ENCODE results near the gene VPS35L.
"Not testable (repeated sequence)": the region's sequence is repeated elsewhere in the genome, so short reads cannot be mapped to it uniquely, and the experiment has no call there.

The VPS35L gene

DNA sequence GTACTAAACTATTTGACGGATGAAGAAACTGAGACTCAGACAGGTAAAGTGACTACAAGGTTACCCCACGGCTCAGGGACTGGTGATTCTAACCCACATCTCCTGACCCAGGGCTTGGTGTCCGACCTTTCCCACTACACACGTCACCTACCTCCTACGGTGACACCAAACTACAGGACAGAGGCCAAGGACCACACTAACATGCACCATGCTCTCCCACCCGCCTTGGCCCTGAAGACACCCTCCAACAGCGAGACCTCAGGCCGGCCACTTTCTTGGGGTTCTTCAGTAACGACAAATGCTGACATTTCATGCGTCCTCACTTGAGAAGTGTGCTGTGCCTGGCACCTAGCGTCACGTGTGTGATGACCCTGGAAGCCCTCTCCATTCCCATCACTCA, 156.1 kb downstream of the VPS35L start:
- no peak overlapping the region for H3K4me3 ChIP-seq (ENCODE audit: low read depth, low read length)
- DNase-seq = no peak
- no peaks in the 10 kb centered on the region for H3K27me3 ChIP-seq (replicated peaks)
- in situ Hi-C loops (cut with HindIII; ENCODE audit: low pct_ligation_motif_present, low sequenced_read_pairs) = no loop called here
- H3K27ac ChIP-seq = no peak overlapping the region
- TF ChIP-seq, protein P1, sequence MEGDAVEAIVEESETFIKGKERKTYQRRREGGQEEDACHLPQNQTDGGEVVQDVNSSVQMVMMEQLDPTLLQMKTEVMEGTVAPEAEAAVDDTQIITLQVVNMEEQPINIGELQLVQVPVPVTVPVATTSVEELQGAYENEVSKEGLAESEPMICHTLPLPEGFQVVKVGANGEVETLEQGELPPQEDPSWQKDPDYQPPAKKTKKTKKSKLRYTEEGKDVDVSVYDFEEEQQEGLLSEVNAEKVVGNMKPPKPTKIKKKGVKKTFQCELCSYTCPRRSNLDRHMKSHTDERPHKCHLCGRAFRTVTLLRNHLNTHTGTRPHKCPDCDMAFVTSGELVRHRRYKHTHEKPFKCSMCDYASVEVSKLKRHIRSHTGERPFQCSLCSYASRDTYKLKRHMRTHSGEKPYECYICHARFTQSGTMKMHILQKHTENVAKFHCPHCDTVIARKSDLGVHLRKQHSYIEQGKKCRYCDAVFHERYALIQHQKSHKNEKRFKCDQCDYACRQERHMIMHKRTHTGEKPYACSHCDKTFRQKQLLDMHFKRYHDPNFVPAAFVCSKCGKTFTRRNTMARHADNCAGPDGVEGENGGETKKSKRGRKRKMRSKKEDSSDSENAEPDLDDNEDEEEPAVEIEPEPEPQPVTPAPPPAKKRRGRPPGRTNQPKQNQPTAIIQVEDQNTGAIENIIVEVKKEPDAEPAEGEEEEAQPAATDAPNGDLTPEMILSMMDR (IDR thresholded peaks at IDR 0.05; ENCODE audit: low read depth, low read length, missing control alignments) = no peak
- peaks cover 31% of the 10 kb centered on the region for H3K36me3 ChIP-seq (replicated peaks)

DNA sequence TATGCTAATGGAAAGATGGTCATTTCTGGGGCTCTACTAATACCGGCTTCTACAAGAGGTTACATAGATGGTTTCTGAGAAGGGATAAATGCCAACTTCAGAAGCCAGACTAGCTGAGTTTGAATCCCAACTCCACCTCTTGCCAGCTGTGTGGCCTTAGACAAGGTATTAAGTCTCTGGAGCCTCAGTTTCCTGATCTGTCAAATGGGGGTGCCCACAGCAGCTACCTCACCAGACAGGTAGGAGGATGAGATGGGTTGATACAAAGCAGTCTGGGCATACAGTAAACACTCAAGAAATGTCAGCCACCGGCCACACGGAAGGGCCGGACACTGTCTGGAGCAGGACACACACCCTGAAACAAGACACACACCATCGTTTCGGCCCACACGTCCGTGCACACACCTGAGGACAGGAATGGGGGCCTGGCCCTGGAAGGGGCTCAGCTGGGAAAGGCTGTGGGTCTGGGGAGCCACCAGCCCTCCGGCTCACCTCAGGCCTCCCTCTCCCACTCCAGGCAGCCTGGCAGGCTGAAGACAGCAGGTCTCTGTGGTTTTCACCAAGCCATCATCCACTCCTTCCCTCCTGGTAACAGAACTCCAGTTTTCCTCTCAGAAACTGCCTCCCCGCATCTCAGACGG, 157.0 kb downstream of the VPS35L start:
- H3K36me3 ChIP-seq (replicated peaks) = peaks cover 25% of the 10 kb centered on the region

DNA sequence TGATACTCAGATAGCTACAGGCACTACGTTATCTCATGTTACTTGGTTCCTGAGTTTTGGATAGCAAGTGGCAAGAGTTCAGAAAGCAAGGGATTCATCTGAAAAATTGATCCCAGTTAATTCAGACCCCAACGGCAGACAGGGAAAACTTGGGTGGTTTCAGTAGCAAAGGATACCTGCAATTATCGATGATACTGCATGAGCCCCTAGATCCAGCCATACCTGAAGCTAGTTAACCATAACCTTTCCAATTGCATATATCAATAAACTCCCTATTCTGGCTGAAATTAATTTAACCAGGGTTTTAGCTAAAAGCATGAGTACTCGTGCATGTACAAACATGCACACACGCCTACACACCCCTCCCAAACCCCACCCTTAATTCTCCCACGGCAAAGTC, 158.2 kb downstream of the VPS35L start:
- TF ChIP-seq, protein P1 (IDR thresholded peaks at IDR 0.05; ENCODE audit: low read depth, low read length, missing control alignments) = no peak
- in situ Hi-C loops (cut with HindIII; ENCODE audit: low pct_ligation_motif_present, low sequenced_read_pairs) = no loop called here

More for the DNA sequence above, 157.0 kb downstream of the VPS35L start:
- Histone ChIP-seq H3K27ac (no peak overlapping the region), H3K27me3 (replicated peaks) (no peaks in the 10 kb centered on the region), H3K4me3 (ENCODE audit: low read depth, low read length) (no peak overlapping the region)
- TF ChIP-seq, protein P1 (IDR thresholded peaks at IDR 0.05; ENCODE audit: low read depth, low read length, missing control alignments) = no peak
- no peak for DNase-seq
- in situ Hi-C loops (cut with HindIII; ENCODE audit: low pct_ligation_motif_present, low sequenced_read_pairs) = no loop called here

DNA sequence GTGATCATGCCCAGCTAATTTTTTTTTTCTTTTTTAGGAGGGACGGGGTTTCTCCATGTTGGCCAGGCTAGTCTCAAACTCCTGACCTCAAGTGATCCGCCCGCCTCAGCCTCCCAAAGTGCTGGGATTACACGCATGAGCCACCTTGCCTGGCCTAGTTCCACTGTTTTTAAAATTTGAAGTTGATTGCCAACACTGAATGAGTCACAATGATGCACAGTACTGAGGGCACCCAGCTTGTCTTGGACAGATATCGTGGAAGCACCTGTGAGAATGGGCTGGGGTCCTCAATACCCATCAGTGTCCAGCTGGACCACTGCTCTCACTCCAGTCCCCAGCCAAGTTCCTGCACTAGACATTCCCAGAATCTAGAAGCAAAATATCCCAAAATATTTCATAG, 160.1 kb downstream of the VPS35L start:
- no peak for DNase-seq
- Histone ChIP-seq H3K27ac (no peak overlapping the region), H3K27me3 (replicated peaks) (no peaks in the 10 kb centered on the region), H3K36me3 (replicated peaks) (peaks cover 19% of the 10 kb centered on the region), H3K4me3 (ENCODE audit: low read depth, low read length) (no peak overlapping the region)
- in situ Hi-C loops (cut with HindIII; ENCODE audit: low pct_ligation_motif_present, low sequenced_read_pairs) = no loop called here
- TF ChIP-seq, protein P1 (IDR thresholded peaks at IDR 0.05; ENCODE audit: low read depth, low read length, missing control alignments) = no peak

More for the DNA sequence above, 158.2 kb downstream of the VPS35L start:
- H3K27ac ChIP-seq = no peak overlapping the region
- H3K27me3 ChIP-seq (replicated peaks) = no peaks in the 10 kb centered on the region
- H3K4me3 ChIP-seq (ENCODE audit: low read depth, low read length) = no peak overlapping the region
- DNase-seq = no peak
- H3K36me3 ChIP-seq (replicated peaks) = peaks cover 25% of the 10 kb centered on the region

DNA sequence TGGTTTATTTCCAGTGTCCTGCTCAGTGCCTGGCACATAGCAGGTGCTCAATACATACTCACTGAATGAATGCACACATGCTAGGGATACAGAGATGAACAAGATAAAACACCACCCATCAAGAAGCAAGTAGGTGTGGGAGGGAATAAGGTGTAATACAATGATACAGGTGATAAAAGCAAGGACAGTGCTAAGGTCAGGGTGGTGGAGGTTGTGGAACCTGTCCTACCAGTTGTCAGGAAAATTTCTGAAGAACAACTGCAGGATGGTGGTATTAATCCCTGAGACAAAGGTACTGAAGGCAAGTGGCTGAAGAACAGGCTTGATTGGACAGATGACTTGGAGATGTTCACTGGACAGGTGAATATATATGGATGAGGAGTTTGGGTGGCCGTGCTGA, 160.7 kb downstream of the VPS35L start:
- Histone ChIP-seq H3K4me3 (ENCODE audit: low read depth, low read length) (no peak overlapping the region), H3K27ac (no peak overlapping the region), H3K27me3 (replicated peaks) (no peaks in the 10 kb centered on the region), H3K36me3 (replicated peaks) (peaks cover 16% of the 10 kb centered on the region)
- no peak for DNase-seq
- TF ChIP-seq, protein P1 (IDR thresholded peaks at IDR 0.05; ENCODE audit: low read depth, low read length, missing control alignments) = no peak
- in situ Hi-C loops (cut with HindIII; ENCODE audit: low pct_ligation_motif_present, low sequenced_read_pairs) = no loop called here

DNA sequence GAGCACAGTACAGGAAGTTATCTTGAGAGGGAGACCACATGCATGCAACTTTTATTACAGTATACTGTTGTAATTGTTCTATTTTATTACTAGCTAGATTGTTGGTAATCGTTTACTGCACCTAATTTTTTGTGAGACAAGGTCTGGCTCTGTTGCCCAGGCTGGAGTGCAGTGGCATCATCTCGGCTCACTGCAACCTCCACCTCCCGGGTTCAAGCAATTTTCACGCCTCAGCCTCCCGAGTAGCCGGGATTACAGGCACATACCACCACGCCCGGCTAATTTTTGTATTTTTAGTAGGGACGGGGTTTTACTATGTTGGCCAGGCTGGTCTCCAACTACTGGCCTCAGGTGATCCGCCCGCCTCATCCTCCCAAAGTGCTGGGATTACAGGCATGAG, 161.2 kb downstream of the VPS35L start:
- peak overlapping the region; percentile 62 for H3K27ac ChIP-seq
- in situ Hi-C loops (cut with HindIII; ENCODE audit: low pct_ligation_motif_present, low sequenced_read_pairs); DNase-seq; H3K27me3 ChIP-seq (replicated peaks): not testable (repeated sequence)
- H3K4me3 ChIP-seq (ENCODE audit: low read depth, low read length) = peak overlapping the region; percentile 94
- H3K36me3 ChIP-seq (replicated peaks) = peaks cover 14% of the 10 kb centered on the region
